ENCODE results near the gene KRT83.

The KRT83 gene

GRCh38 chr12:52285172-52285745, 35.9 kb downstream of the KRT83 start:
- no peak for DNase-seq

GRCh38 chr12:52284562-52285171, 36.5 kb downstream of the KRT83 start:
- DNase-seq, result no peak

- DNase-seq, result no peak
Observed at GRCh38 chr12:52280796-52281560, 40.2 kb downstream of the KRT83 start.

GRCh38 chr12:52280319-52280795, 40.8 kb downstream of the KRT83 start:
- DNase-seq, result no peak

GRCh38 chr12:52279422-52280318, 41.5 kb downstream of the KRT83 start:
- DNase-seq, result no peak

- peak; percentile 58 for DNase-seq
Observed at GRCh38 chr12:52278575-52279421, 42.4 kb downstream of the KRT83 start.

- peak; percentile 47 for DNase-seq
Observed at GRCh38 chr12:52277486-52278245, 43.5 kb downstream of the KRT83 start.

GRCh38 chr12:52275686-52276085, 45.5 kb downstream of the KRT83 start:
- DNase-seq, result no peak

- no peak for DNase-seq
Observed at GRCh38 chr12:52274521-52275120, 46.6 kb downstream of the KRT83 start, which contains the start of gene KRT86. TSS of gene KRT86 (plus strand) at chr12:52274645. CDS start at chr12:52301917, 27,272 bp downstream.

GRCh38 chr12:52271158-52271557, 50.0 kb downstream of the KRT83 start:
- DNase-seq, result no peak

GRCh38 chr12:52270541-52271070, 50.6 kb downstream of the KRT83 start:
- no peak for DNase-seq

- DNase-seq, result no peak
Observed at GRCh38 chr12:52268212-52268611, 53.0 kb downstream of the KRT83 start.

- DNase-seq, result no peak
Observed at GRCh38 chr12:52267699-52268098, 53.5 kb downstream of the KRT83 start.

- no peak for DNase-seq
Observed at GRCh38 chr12:52267266-52267665, 53.9 kb downstream of the KRT83 start.

GRCh38 chr12:52266514-52266913, 54.7 kb downstream of the KRT83 start:
- DNase-seq, result peak; percentile 56

- DNase-seq, result no peak
Observed at GRCh38 chr12:52264435-52264825, 56.8 kb downstream of the KRT83 start.
